NB4 (cell line): Measurements from ENCODE around the gene CD163.

ENCODE experiments used
- POLR2A ChIP-seq: IDR thresholded peaks from 2 replicates; pipeline ENCODE4 v1.6.1; 2011; ENCODE audit warnings: mild to moderate bottlenecking; ENCODE audit not compliant: insufficient read length; ENCODE audit errors: extremely low read depth
- TF ChIP-seq, protein P1 (sequence below): IDR thresholded peaks from one replicate; pipeline ENCODE4 v1.5.1; 2012; ENCODE audit warnings: low read depth, low read length

GRCh38 chr12:7485095-7485494, 18.5 kb downstream of the CD163 start:
- TF ChIP-seq, protein P1, sequence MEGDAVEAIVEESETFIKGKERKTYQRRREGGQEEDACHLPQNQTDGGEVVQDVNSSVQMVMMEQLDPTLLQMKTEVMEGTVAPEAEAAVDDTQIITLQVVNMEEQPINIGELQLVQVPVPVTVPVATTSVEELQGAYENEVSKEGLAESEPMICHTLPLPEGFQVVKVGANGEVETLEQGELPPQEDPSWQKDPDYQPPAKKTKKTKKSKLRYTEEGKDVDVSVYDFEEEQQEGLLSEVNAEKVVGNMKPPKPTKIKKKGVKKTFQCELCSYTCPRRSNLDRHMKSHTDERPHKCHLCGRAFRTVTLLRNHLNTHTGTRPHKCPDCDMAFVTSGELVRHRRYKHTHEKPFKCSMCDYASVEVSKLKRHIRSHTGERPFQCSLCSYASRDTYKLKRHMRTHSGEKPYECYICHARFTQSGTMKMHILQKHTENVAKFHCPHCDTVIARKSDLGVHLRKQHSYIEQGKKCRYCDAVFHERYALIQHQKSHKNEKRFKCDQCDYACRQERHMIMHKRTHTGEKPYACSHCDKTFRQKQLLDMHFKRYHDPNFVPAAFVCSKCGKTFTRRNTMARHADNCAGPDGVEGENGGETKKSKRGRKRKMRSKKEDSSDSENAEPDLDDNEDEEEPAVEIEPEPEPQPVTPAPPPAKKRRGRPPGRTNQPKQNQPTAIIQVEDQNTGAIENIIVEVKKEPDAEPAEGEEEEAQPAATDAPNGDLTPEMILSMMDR, result no peak
- no peak for TF ChIP-seq POLR2A
